ENCODE measurements around the gene CYTH3. TPM values are rescaled to one million over a fixed set of nuclear protein-coding genes. Genes with fewer than 3 reads are reported as not detected.

CYTH3 gene
- total RNA-seq, 2 donors from 2014 or later: 83.8 to 89.4 TPM

DNA sequence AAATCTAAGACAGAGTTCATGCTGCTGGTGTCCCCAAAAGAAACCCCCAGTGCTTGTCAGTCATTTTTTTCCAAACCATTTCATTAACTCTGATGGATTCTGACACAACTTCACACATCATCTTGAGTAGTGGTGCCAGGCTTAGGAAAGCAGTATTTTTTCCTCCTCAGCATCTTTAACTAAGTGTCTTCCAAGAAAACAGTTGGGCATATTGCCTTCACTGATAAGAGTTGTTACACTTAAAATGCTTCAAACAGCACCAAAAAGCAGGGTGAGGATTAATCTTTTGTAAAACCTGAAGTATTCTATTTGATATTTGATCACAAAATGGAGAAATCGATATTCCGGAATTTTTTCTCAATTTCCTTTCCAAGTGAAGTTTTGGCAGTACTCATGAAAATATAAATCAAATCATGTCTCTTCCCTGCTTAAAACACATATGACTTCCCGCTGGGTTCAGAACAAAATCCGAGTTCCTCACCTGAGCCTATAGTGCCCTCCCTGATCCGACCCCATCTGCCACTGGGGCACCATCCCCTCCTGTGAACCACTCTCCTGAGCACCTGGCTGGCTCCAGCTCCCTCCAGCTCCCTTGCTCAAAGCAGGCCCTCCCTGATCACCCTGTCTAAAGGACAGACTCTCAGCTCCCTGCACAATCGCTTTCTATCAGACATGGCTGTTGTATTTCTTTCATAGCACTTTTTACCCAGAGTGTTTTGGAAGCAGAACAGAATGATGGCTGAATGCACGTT lies 61.6 kb downstream of the CYTH3 start:
- no peak for ATAC-seq (ENCODE audit: insufficient number of reproducible peaks, low FRiP score, low read depth)
- no peak for DNase-seq (ENCODE audit: low spot score)
- no peaks in the 10 kb centered on the region for H3K27me3 ChIP-seq (replicated peaks; ENCODE audit: insufficient read depth)

GRCh38 chr7:6209340-6209739 lies 63.1 kb downstream of the CYTH3 start:
- no peak for ATAC-seq (ENCODE audit: insufficient number of reproducible peaks, low FRiP score, low read depth)
- TF ChIP-seq CTCF (IDR thresholded peaks at IDR 0.05): no peak

More for the DNA sequence above, 61.6 kb downstream of the CYTH3 start:
- peaks cover 16 to 41% of the 10 kb centered on the region in 2 donors for H3K4me1 ChIP-seq (ENCODE audit: control insufficient read depth in 1 of 2, low read depth in 2 of 2)
- H3K4me3 ChIP-seq: no peak overlapping the region
- no peak for TF ChIP-seq CTCF (IDR thresholded peaks at IDR 0.05)
- H3K9me3 ChIP-seq: no peaks in the 10 kb centered on the region
- no peak overlapping the region for H3K27ac ChIP-seq
- no peaks in the 10 kb centered on the region for H3K36me3 ChIP-seq

DNA sequence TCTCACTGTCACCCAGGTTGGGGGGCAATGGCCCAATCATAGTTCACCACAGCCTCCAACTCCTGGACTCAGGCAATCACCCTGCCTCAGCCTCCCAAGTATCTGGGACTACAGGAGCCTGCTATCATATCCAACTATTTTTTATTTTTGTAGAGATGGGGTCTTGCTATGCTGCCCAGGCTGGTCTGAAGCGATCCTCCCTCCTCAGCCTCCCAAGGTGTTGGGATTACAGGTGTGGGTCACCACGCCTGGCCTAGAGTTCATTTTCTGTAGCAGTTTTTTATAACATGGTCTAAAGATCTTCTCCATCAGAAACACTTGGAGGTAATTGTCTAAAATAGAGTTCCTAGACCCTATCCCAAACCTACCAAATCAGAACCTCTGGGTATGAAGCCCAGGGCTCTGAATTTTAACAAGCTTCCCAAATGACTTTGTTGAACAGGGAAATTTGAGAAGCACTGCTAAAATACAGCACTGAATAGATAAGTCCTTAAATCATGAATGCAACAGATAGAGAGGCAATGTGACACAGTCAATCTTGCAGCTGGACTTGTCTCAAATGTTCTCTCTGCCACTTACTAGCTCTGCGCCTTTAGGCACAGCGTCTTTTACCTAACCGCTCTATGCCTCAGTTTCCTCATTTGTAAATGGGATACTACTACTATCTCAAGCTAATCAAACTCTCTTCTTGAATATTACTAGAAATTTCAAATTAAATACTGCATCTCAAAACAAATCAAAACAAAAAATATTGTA lies 63.7 kb downstream of the CYTH3 start:
- Histone ChIP-seq H3K36me3 (no peaks in the 10 kb centered on the region), H3K4me3 (no peak overlapping the region), H3K27me3 (replicated peaks; ENCODE audit: insufficient read depth) (no peaks in the 10 kb centered on the region), H3K9me3 (no peaks in the 10 kb centered on the region), H3K4me1 (ENCODE audit: control insufficient read depth in 1 of 2, low read depth in 2 of 2) (peaks cover 16 to 58% of the 10 kb centered on the region in 2 donors), H3K27ac (no peak overlapping the region)
- no peak for TF ChIP-seq CTCF (IDR thresholded peaks at IDR 0.05)
- DNase-seq (ENCODE audit: low spot score): no peak
- ATAC-seq (ENCODE audit: insufficient number of reproducible peaks, low FRiP score, low read depth): no peak

More at GRCh38 chr7:6209340-6209739, 63.1 kb downstream of the CYTH3 start:
- Histone ChIP-seq H3K9me3 (no peaks in the 10 kb centered on the region), H3K4me3 (no peak overlapping the region), H3K4me1 (ENCODE audit: control insufficient read depth in 1 of 2, low read depth in 2 of 2) (peaks cover 16 to 54% of the 10 kb centered on the region in 2 donors), H3K27me3 (replicated peaks; ENCODE audit: insufficient read depth) (no peaks in the 10 kb centered on the region), H3K27ac (no peak overlapping the region), H3K36me3 (no peaks in the 10 kb centered on the region)
- DNase-seq (ENCODE audit: low spot score): no peak

- H3K27me3 ChIP-seq (replicated peaks; ENCODE audit: insufficient read depth): no peaks in the 10 kb centered on the region
- no peak overlapping the region for H3K27ac ChIP-seq
- TF ChIP-seq CTCF (IDR thresholded peaks at IDR 0.05): no peak
- ATAC-seq (ENCODE audit: insufficient number of reproducible peaks, low FRiP score, low read depth) (no peak), DNase-seq (ENCODE audit: low spot score) (no peak)
- H3K4me1 ChIP-seq (ENCODE audit: control insufficient read depth in 1 of 2, low read depth in 2 of 2): peaks cover 18 to 69% of the 10 kb centered on the region in 2 donors
- no peaks in the 10 kb centered on the region for H3K36me3 ChIP-seq
- no peak overlapping the region for H3K4me3 ChIP-seq
- no peaks in the 10 kb centered on the region for H3K9me3 ChIP-seq
Measured at GRCh38 chr7:6205971-6206660, 66.3 kb downstream of the CYTH3 start.

- TF ChIP-seq CTCF (IDR thresholded peaks at IDR 0.05): no peak
- Histone ChIP-seq H3K4me3 (no peak overlapping the region), H3K27me3 (replicated peaks; ENCODE audit: insufficient read depth) (no peaks in the 10 kb centered on the region), H3K36me3 (no peaks in the 10 kb centered on the region), H3K9me3 (no peaks in the 10 kb centered on the region), H3K4me1 (ENCODE audit: control insufficient read depth in 1 of 2, low read depth in 2 of 2) (peaks cover 12 to 72% of the 10 kb centered on the region in 2 donors), H3K27ac (no peak overlapping the region)
- no peak for DNase-seq (ENCODE audit: low spot score)
- ATAC-seq (ENCODE audit: insufficient number of reproducible peaks, low FRiP score, low read depth): no peak
Measured at GRCh38 chr7:6203381-6203780, 69.0 kb downstream of the CYTH3 start.

Data from thoracic aorta (tissue), 2 donors.